GM12864 (cell line): ENCODE data around the gene RTN4RL1.

ENCODE experiments used
- DNase-seq: peaks from one replicate; pipeline ENCODE4 v3.0.0-alpha.2; 2011; ENCODE audit warnings: low read depth
- H3K4me3 ChIP-seq: 2 replicates; pipeline ENCODE4 v1.5.1; 2011; ENCODE audit warnings: mild to moderate bottlenecking, low read depth, low read length, control low read depth
- CTCF ChIP-seq: IDR thresholded peaks from 2 replicates; pipeline ENCODE4 v1.5.1; 2011; ENCODE audit warnings: low read depth, mild to moderate bottlenecking, moderate library complexity, low read length, control low read depth, inconsistent platforms; ENCODE audit errors: missing control alignments

The RTN4RL1 gene

GRCh38 chr17:1888741-1889140 is 136.4 kb downstream of the RTN4RL1 start:
- TF ChIP-seq CTCF = no peak

More at GRCh38 chr17:1888741-1889140, 136.4 kb downstream of the RTN4RL1 start:
- no peak overlapping the region for H3K4me3 ChIP-seq
- DNase-seq = no peak
